Stimulated activated CD4-positive, alpha-beta T cell treated with anti-CD3 and anti-CD28 coated beads, Interleukin-4, amount 100 ng/mL, for 48 hours (primary cell): ENCODE results near the gene LCOR.
"Not testable (repeated sequence)": the region's sequence is repeated elsewhere in the genome, so short reads cannot be mapped to it uniquely, and the experiment has no call there.

Experiments used
- DNase-seq, 2 donors: peaks; one replicate each; pipeline ENCODE4 v3.0.0-alpha.2; 2020; ENCODE audit warnings: low read depth in 2 of 2

The LCOR gene

DNA sequence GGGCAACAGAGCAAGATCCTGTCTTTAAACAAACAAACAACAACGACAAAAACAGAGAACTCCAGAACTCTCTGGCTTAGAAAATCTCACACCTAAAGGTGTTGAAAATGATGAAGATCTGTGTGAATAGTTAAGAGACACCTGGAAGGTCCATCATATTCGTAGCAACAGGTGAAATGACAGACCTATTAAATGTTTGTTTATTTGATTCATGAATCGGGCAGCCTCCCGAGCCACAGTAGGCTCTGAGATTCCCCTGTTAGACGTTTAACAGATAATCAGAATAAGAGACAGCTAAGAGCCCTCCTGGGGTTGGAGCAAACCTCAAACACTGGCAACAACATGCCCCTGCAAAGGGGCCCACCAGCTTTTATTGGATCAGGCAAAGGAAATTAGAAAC lies 103.7 kb downstream of the LCOR start:
- DNase-seq: no peak

DNA sequence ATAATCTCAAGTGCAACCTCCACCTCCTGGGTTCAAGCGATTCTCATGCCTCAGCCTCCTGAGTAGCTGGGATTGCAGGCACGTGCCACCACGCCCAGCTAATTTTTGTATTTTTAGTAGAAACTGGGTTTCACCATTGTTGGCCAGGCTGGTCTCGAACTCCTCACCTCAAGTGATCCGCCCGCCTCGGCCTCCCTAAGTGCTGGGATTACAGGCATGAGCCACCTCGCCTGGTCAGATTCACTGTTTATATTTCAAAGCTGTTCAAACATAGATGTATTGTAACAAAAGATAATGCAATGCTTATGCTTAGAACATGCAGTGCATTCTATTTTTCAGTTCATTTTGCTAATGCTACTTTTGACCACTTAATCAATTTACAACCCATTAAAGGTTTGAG lies 111.1 kb downstream of the LCOR start:
- not testable (repeated sequence) for DNase-seq

DNA sequence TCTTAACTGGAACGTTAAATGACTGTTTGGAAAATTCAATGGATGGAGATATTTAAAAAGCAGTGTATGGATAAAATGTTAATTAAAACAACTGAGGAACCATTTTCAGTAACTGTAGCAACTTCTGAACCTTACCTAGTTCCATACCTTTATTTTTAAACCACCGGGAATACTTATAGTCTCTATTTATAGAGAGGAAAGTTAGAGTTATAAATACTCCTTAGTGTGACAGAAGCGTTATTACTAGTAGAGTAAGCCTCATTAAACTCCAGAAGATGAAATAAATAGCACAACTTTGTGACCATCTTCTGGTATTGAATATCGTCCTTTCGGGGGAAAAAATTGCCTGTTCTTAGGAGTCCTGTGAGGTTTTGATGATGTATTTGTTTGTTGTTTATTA lies 114.9 kb downstream of the LCOR start:
- DNase-seq: no peak

DNA sequence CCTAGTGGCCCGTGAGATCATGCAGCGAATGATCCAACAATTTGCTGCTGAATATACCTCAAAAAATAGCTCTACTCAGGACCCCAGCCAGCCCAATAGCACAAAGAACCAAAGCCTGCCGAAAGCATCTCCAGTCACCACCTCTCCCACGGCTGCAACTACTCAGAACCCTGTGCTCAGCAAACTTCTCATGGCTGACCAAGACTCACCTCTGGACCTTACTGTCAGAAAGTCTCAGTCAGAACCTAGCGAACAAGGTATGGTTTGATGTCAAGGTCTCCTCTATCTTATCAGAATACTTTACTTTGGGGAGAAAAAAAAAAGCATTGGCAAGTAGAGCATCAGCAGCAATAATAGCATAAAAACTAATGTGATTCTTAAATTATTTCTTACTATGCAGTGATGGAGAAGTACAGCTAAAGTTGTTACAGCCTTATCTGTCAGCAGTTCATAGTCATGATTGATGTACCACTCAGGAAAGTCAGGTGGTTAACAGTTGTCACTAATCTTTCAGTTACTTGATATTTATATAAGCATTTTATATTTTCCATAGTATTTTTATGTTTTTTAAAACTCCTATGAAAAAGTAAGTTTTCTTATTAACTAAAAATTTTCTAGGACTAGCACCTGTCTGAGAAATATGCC lies 117.1 kb downstream of the LCOR start:
- DNase-seq: no peak

DNA sequence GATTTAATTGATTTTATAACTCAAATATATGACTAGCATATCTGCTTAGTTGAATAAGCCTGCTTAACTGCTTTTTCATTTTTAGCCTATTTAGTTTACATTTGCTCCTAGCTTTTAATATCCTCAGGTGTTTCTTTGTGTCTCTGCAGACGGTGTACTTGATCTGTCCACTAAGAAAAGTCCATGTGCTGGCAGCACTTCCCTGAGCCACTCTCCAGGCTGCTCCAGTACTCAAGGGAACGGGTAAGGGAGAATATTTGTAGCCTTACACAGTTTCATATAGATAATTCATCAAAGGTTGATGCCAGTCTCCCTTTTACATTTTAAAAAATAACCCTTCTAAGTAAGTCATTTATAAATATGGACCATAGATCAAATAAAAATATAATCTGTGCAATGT lies 119.9 kb downstream of the LCOR start:
- DNase-seq: no peak

DNA sequence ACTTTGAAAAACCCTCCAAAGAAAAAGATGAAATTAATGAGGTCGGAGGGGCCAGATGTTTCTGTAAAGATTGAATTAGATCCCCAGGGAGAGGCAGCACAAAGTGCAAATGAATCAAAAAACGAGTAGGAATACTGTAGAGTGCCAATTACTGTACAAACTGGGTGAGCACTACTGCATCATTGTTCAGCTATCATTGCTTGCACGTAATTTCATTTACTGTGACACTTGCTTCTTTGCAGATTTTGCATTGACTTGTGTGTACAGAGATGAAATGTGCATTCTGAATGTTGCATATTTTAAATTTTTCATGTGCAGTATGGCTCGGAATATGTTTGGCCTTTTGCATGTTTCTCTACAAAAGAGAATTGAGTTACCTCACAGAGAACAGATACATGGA lies 123.7 kb downstream of the LCOR start:
- no peak for DNase-seq

DNA sequence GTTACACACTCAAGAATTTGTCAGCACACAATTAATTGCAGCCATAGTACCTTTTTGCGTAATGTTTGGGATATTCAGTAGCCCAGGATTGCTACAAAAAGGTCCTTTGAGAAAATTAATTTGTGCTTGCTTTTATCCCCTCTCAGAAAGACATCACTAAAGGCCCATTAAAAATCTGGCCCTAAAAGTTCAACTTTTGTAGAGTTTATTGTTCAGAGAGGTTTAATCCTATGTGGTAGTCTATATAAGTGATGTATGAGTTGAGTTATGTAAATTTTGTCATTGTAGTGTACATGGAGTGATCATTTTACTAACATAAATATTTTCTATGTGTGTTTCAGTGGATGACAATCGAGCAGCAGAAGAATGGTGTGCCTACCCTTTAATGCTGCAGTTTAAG lies 126.0 kb downstream of the LCOR start:
- DNase-seq: no peak

DNA sequence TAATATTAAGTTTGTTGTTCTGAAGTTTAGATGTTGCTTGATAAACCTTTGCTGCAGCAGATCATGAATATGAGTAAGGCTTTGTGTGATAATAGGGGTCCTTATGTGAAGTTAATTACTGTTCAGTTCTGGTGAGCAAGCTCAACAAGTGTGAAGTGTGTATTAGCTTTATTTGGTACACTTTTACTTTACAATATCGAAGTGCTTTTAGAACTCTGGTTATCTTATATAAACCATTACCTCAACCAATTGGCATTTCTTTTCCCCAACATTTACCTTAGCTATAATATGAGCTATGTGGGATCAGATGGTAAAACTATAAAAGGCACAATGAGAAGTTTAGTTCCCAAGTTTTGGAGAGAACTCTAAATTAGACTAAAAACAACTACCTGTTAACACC lies 127.6 kb downstream of the LCOR start:
- DNase-seq: no peak

DNA sequence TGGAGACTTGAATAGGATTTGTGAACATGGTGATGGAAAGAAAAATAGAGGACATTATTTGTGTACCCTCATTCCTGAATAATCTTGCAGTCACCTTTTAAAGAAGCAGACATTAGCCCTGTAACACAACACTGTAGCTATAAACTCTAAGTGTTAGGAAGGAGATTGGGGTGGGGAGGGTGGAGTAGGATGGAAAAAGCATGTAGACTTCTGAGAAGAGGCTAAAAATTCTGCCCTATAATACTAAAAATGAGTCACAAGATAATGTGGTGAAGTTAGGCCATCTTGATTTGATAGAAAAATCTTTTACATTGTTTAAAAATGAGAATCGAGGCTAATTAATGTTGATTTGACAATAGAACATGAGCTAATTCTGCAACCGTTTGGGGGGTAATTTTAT lies 128.8 kb downstream of the LCOR start:
- no peak for DNase-seq

DNA sequence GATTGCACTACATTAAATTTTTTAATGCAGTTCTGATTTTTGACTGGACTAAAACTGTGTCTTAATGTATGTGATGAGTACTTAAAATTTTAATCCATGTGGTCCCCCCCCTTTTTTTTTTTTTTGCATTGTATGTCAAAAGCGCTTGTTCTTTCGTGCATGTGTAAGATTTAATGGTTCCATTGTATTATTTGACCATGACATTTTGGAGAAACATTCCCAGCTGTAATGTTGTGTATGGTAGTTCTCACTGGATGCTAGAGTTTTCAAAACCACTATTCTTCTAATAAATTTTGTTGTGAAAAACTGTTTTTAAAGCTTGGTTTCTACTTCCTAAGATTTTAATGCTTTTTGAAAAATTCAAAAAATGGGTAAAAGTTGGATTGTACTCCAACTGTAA lies 132.0 kb downstream of the LCOR start:
- no peak for DNase-seq

DNA sequence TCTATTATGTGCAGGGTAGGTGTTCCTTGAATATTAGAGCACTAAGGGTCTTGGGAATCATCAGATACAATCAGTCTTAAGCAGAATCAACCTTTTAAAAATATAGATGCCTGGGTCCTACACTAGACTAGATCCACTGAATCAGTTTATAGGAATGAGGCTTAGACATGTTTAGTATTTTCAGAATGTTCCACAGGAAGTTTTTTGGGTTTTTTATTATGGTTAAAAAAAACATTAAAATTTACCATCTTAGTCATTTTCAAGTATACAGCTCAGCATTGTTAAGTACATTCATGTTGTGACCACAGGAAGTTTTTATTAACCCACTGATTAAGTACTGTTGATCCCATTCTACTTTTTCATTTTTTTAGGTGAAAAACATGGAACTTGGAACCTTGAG lies 135.7 kb downstream of the LCOR start:
- no peak for DNase-seq

DNA sequence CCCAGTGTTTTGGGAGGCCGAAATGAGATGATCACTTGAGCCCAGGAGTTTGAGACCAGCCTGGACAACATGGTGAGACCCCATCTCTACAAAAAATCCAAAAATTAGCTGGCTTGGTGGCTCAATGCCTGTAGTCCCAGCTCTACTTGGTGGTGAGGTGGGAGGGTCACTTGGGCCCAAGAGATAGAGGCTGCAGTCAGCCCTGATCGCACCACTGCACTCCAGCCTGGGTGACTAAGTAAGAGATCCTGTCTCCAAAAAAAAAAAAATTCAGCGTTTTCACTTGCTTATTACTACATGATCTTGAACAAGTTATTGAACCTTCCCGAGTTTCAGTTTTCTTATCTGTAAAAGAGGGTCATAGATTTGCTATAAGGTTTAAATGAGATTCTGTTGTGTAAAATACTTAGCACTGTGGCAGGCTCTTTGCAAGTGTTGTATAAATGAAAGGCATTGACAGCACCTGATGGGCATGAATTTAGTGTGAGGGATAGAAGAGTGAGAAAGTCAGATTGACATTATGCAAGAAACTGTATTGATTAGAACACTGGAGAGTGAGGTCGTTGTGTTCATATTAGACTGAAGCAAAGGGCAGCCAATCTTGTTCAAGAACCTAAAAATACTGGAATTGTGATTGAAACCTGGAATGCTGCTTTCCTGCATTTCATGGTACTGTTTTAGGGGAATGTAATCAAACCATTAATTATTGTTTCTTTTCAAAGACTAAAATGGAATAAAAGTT lies 136.8 kb downstream of the LCOR start:
- no peak for DNase-seq

DNA sequence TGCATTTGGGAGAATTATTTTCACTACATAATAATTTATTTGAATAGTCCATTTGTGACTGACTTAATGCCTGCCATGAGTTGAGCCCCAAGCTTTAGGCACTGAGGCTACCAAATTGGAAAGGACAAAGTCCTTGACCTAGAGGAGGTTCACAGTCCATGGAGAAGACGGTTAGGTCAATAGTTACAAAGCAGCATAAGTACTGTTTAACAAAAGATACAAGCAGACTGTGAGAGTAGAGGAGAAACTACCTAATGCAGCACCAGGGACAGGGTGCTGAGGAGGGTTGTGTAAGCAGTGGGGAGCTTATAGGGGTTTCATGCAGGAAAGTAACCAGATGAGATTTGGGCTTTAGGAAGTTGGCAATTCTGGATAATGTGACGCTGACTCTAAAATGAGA lies 139.2 kb downstream of the LCOR start:
- no peak for DNase-seq

DNA sequence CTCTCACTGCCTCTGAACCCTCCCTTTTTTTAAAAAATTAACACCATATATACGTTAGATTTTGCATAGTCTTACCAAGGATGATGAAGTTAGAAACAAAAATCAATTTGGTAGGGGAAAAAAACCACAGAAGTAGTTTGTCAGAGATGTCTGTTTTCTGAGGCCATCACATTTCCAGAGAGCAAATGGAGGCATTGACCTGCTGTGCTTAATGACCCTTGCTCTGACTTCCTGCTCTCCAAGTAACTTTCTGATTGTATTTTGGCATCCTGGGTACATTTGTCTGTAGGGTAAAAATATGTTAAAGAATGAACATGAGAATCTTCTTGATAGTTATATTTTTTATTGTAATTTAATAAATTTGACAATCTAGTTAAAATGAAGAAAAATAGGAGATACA lies 140.2 kb downstream of the LCOR start:
- DNase-seq: no peak

DNA sequence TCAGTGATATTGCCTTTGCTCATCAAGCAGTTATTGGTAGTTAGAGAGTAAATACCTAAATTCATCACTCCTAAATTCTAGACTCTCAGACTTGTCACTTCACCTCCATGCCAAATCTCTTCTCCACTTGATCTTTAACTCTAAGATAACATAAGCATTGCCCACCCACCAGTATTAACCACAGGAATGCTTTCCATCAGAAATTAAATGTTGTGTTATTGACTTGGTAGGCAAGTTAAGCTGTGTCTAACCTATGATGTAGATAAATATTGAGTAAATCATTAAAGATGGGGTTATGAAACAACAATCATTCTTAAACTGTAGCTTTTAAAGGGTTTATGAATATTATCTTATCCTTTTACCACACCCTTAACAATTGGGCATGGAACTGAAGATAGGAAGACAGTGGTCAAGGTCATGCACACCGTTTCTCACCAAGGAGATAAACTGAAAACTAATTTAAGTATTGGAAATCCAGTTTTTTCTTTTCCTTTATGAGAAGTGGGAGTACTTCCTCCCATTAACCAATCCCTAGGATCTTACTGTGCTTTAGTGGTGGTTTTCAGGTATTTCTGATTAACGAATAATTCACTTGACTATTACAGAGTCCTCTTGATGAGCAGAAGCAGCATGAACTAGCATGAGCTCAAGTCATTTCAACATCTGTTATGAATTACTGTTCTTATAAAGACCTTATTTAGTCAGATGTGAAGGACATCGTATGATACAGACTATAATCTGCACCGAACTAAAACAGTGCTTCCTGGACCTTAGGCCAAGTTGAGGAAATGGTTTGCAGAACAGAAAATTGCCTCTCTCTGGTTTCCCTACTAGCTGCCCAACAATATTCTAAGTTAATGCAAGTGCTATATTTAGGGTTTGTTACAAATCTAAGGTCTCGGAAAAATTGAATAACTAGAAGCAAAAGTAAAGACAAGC lies 142.0 kb downstream of the LCOR start:
- DNase-seq: no peak

DNA sequence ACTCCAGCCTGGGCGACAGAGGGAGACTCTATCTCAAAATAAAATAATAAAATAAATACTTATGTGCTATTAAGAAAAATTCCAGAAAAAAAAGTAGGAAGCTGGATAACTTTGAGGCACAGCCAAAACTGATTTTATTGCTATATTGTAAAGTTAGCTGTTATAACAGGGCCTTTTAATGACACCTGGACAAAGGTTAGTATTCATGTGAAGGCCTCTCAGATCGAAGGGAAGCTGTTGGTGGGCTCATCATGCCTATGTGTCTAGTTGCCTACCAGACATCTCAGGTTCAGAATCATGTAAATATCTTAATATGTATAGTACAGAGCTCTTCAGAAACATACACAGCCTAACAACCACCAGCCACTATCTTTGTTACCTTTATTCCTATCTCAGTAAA lies 143.0 kb downstream of the LCOR start:
- no peak for DNase-seq

DNA sequence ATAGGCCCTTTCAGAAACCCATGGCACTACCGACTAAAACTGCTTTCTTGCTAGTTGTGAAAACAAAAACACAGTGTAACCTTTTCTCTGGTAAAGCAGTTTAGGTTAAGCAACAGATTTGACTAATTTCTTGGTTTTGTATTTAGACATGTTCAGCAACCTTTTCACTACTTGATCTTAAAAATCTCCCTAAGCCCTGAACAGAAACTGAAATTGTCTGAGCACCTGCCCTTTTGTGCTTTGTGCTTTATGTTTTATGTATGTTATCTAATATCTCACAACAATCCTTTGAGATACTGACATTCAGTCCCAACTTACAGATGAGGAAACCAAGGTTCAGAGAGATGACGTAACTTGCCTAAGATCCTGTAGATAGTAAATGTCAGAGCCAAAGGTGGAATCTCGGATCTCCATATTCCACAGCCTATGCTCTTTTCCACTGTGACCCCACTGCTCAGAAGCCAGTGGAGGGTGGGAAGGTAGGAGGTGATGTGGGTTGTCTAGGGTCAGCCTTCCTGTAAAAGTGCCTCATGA lies 146.6 kb downstream of the LCOR start:
- DNase-seq: no peak

DNA sequence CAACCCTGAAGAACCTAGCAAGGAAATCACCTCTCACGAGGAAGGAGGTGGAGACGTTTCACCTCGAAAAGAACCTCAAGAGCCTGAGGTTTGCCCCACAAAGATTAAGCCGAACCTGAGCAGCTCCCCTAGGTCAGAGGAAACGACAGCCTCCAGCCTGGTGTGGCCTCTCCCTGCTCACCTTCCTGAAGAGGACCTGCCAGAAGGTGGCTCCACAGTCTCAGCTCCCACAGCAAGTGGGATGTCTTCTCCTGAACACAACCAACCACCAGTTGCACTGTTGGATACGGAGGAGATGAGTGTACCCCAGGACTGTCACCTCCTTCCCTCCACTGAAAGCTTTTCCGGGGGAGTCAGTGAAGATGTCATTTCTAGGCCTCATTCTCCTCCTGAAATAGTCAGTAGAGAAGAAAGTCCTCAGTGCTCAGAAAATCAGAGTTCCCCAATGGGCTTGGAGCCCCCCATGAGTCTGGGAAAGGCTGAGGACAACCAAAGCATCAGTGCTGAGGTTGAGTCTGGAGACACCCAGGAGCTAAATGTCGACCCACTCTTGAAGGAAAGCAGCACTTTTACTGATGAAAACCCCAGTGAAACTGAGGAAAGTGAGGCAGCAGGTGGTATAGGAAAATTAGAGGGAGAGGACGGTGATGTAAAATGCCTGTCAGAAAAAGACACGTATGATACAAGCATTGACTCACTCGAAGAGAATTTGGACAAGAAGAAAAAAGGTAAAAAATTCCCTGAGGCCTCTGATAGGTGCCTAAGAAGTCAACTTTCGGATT lies 150.2 kb downstream of the LCOR start:
- DNase-seq: no peak

DNA sequence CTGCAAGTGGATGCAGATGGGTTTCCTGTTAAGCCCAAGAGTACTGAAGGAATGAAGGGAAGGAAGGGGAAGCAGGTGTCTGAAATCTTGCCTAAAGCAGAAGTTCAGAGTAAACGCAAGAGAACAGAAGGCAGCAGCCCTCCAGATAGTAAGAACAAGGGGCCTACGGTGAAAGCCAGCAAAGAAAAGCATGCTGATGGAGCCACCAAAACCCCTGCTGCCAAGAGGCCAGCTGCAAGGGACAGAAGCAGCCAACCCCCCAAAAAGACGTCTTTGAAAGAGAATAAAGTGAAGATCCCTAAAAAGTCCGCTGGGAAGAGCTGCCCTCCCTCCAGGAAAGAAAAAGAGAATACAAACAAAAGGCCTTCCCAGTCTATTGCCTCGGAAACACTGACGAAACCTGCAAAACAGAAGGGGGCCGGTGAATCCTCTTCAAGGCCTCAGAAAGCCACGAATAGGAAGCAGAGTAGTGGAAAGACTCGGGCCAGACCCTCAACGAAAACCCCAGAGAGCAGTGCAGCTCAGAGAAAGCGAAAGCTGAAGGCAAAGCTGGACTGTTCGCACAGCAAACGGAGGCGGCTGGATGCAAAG lies 152.5 kb downstream of the LCOR start:
- DNase-seq: no peak

DNA sequence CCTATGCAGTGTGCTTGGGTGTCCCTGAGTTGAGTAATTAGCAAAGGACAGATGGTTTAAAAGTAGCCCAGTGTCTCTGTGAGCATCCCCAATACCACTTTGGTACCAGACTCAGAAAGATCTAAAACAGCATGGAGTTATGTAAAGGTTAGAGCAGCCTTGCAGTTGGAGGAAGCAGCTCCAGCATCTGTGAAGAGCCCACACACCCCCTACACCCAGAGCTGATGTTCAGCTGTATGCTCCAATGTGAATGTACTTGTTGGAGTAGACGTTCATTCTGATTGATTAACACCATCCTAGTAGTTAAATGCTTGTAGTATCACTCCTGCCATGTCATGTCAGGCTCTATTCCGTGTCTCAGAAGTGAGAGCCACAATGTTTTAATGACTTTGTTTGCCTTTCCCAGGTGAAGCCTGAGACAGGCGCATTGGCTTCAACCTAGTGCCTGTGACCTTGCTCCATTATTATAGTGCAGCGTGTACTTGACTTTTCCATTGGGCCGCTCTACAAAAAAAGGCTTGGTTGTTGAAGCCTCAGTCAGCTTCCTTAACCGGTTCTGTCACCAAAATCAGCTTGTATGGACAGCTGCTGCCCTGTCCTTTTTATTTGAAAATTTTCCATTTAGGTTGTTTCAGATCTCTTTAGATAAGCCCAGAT lies 154.2 kb downstream of the LCOR start:
- no peak for DNase-seq
